Activated CD8-positive, alpha-beta T cell treated with anti-CD3 and anti-CD28 coated beads for 36 hours (primary cell): ENCODE data around the gene ELL. TPM values are rescaled to one million over a fixed set of nuclear protein-coding genes. Genes with fewer than 3 reads are reported as not detected.

Experiments
- ATAC-seq: fragments of 200-7000 bp; cut with Tn5 transposase; one replicate; pipeline ENCODE4 v1.10.0; 2021; ENCODE audit warnings: mild to moderate bottlenecking, moderate library complexity
- CTCF ChIA-PET: fragments of 350-600 bp; sonication (Branson Sonifier 250); formaldehyde crosslinking; loops from one replicate; lab custom pipeline; 2021; ENCODE audit warnings: antibody characterized with exemption; lab: Charles Lee
- POLR2A ChIA-PET: fragments of 350-600 bp; sonication (Branson Sonifier 250); formaldehyde crosslinking; loops from one replicate; lab custom pipeline; 2021; ENCODE audit warnings: antibody characterized with exemption; lab: Charles Lee
- DNase-seq: peaks from one replicate; pipeline ENCODE4 v3.0.0-alpha.2; 2020
- H3K27ac Mint-ChIP-seq: one replicate; pipeline ENCODE4 v1.8.0; 2021; ENCODE audit warnings: mild to moderate bottlenecking, mixed read lengths
- H3K27me3 Mint-ChIP-seq: one replicate; pipeline ENCODE4 v1.8.0; 2021; ENCODE audit warnings: mixed read lengths
- H3K36me3 Mint-ChIP-seq: one replicate; pipeline ENCODE4 v1.8.0; 2021; ENCODE audit warnings: low read depth, mixed read lengths
- H3K4me1 Mint-ChIP-seq: one replicate; pipeline ENCODE4 v1.8.0; 2021; ENCODE audit warnings: low read depth, mixed read lengths
- H3K4me3 Mint-ChIP-seq: one replicate; pipeline ENCODE4 v1.8.0; 2021; ENCODE audit warnings: mild to moderate bottlenecking, moderate library complexity, mixed read lengths
- H3K9me3 Mint-ChIP-seq: one replicate; pipeline ENCODE4 v1.8.0; 2021; ENCODE audit warnings: mixed read lengths
- CTCF ChIP-seq: fragments of 200-600 bp; IDR thresholded peaks from one replicate; pipeline ENCODE4 v1.8.0; 2022; ENCODE audit warnings: antibody characterized with exemption, mild to moderate bottlenecking
- intact Hi-C: fragments of 100-400 bp; cut with micrococcal nuclease; formaldehyde crosslinking; loops from one replicate; pipeline ENCODE4 v1.10.0; 2022
- total RNA-seq, 2 experiments: library from RNA; stranded (reverse); gene quantifications; one replicate each; pipeline ENCODE4 v1.2.3, GENCODE V29; 2021

The ELL gene
- total RNA-seq, 2 experiments from 2014 or later, result 20.1 to 21.9 TPM

- no peaks in the 10 kb centered on the region for H3K27me3 Mint-ChIP-seq
- intact Hi-C loops, result no loop called here
- H3K27ac Mint-ChIP-seq, result no peak overlapping the region
- TF ChIP-seq CTCF, result no peak
- H3K4me3 Mint-ChIP-seq, result no peak overlapping the region
- H3K4me1 Mint-ChIP-seq, result peaks cover 49% of the 10 kb centered on the region
- CTCF ChIA-PET, result no interaction called here
- POLR2A ChIA-PET, result interaction anchor here (1.7 kb wide), 1 partner anchor 10 kb away, joined by 8 read pairs; no protein-coding TSS in a partner anchor
- H3K36me3 Mint-ChIP-seq, result peaks cover 10% of the 10 kb centered on the region
- ATAC-seq, result no peak
- H3K9me3 Mint-ChIP-seq, result no peaks in the 10 kb centered on the region
- no peak for DNase-seq
Observed at GRCh38 chr19:18426416-18426767, 95.5 kb downstream of the ELL start.

- DNase-seq (no peak), ATAC-seq (no peak)
- no peak for TF ChIP-seq CTCF
- no peaks in the 10 kb centered on the region for H3K9me3 Mint-ChIP-seq
- ChIA-PET POLR2A (interaction anchor here (0.9 to 1.7 kb wide), 2 partner anchors 9 kb away, joined by 3 to 8 read pairs; no protein-coding TSS in a partner anchor), CTCF (no interaction called here)
- no peaks in the 10 kb centered on the region for H3K27me3 Mint-ChIP-seq
- H3K27ac Mint-ChIP-seq, result peak overlapping the region; percentile 0
- intact Hi-C loops, result no loop called here
- no peak overlapping the region for H3K4me3 Mint-ChIP-seq
- H3K4me1 Mint-ChIP-seq, result peaks cover 55% of the 10 kb centered on the region
- H3K36me3 Mint-ChIP-seq, result peaks cover 10% of the 10 kb centered on the region
Observed at GRCh38 chr19:18425515-18426415, 96.1 kb downstream of the ELL start.

GRCh38 chr19:18424890-18425514, 96.9 kb downstream of the ELL start:
- ChIA-PET POLR2A (interaction anchor here (0.9 to 1.7 kb wide), 2 partner anchors 8 to 9 kb away, joined by 3 to 8 read pairs; no protein-coding TSS in a partner anchor), CTCF (interaction anchor here (2.0 kb wide), 1 partner anchor 14 kb away, joined by 8 read pairs; no protein-coding TSS in a partner anchor)
- TF ChIP-seq CTCF, result no peak
- Mint-ChIP-seq H3K36me3 (peaks cover 12% of the 10 kb centered on the region), H3K27me3 (no peaks in the 10 kb centered on the region), H3K9me3 (no peaks in the 10 kb centered on the region), H3K27ac (no peak overlapping the region), H3K4me3 (no peak overlapping the region), H3K4me1 (peaks cover 55% of the 10 kb centered on the region)
- DNase-seq (no peak), ATAC-seq (no peak)
- intact Hi-C loops, result no loop called here

- intact Hi-C loops, result no loop called here
- DNase-seq, result no peak
- no peak for TF ChIP-seq CTCF
- POLR2A ChIA-PET, result interaction anchor here (0.8 to 8.7 kb wide), 3 partner anchors 10 to 148 kb away, joined by 3 to 81 read pairs (median 3); no protein-coding TSS in a partner anchor
- peaks cover 50% of the 10 kb centered on the region for H3K4me1 Mint-ChIP-seq
- no peaks in the 10 kb centered on the region for H3K9me3 Mint-ChIP-seq
- peaks cover 12% of the 10 kb centered on the region for H3K36me3 Mint-ChIP-seq
- peak overlapping the region; percentile 11 for H3K27ac Mint-ChIP-seq
- ATAC-seq, result no peak
- H3K4me3 Mint-ChIP-seq, result no peak overlapping the region
- H3K27me3 Mint-ChIP-seq, result no peaks in the 10 kb centered on the region
- CTCF ChIA-PET, result interaction anchor here (2.0 kb wide), 1 partner anchor 13 kb away, joined by 8 read pairs; no protein-coding TSS in a partner anchor
Observed at GRCh38 chr19:18424122-18424889, 97.6 kb downstream of the ELL start.
